ENCODE data around the gene ENTPD8. TPM values are rescaled to one million over a fixed set of nuclear protein-coding genes. Genes with fewer than 3 reads are reported as not detected.
"Not testable (repeated sequence)": the region's sequence is repeated elsewhere in the genome, so short reads cannot be mapped to it uniquely, and the experiment has no call there.

ENTPD8 gene
- total RNA-seq, 1 donor from 2014 or later: 0.18 TPM

GRCh38 chr9:137396634-137397367, 44.4 kb downstream of the ENTPD8 start:
- no peak for DNase-seq (ENCODE audit: extremely low read depth, low read depth, low spot score)

- DNase-seq (ENCODE audit: extremely low read depth, low read depth, low spot score): no peak
Observed at GRCh38 chr9:137396227-137396626, 44.9 kb downstream of the ENTPD8 start.

GRCh38 chr9:137395666-137396010, 45.5 kb downstream of the ENTPD8 start:
- no peak for DNase-seq (ENCODE audit: extremely low read depth, low read depth, low spot score)

- no peak for DNase-seq (ENCODE audit: extremely low read depth, low read depth, low spot score)
Observed at GRCh38 chr9:137394866-137395665, 46.1 kb downstream of the ENTPD8 start.

- no peak for DNase-seq (ENCODE audit: extremely low read depth, low read depth, low spot score)
Observed at GRCh38 chr9:137393176-137394150, 47.7 kb downstream of the ENTPD8 start.

GRCh38 chr9:137392232-137393007, 48.7 kb downstream of the ENTPD8 start:
- DNase-seq (ENCODE audit: extremely low read depth, low read depth, low spot score): no peak

GRCh38 chr9:137391411-137391754, 49.8 kb downstream of the ENTPD8 start:
- DNase-seq (ENCODE audit: extremely low read depth, low read depth, low spot score): no peak

GRCh38 chr9:137390553-137391410, 50.4 kb downstream of the ENTPD8 start:
- DNase-seq (ENCODE audit: extremely low read depth, low read depth, low spot score): no peak

GRCh38 chr9:137389428-137389746, 51.8 kb downstream of the ENTPD8 start:
- no peak for DNase-seq (ENCODE audit: extremely low read depth, low read depth, low spot score)

GRCh38 chr9:137388589-137389427, 52.3 kb downstream of the ENTPD8 start:
- no peak for DNase-seq (ENCODE audit: extremely low read depth, low read depth, low spot score)

GRCh38 chr9:137387891-137388560, 53.1 kb downstream of the ENTPD8 start:
- no peak for DNase-seq (ENCODE audit: extremely low read depth, low read depth, low spot score)

GRCh38 chr9:137387114-137387890, 53.9 kb downstream of the ENTPD8 start:
- no peak for DNase-seq (ENCODE audit: extremely low read depth, low read depth, low spot score)

- not testable (repeated sequence) for DNase-seq (ENCODE audit: extremely low read depth, low read depth, low spot score)
Observed at GRCh38 chr9:137386507-137387113, 54.5 kb downstream of the ENTPD8 start.

GRCh38 chr9:137385061-137385655, 56.0 kb downstream of the ENTPD8 start:
- DNase-seq (ENCODE audit: extremely low read depth, low read depth, low spot score): no peak

All from glomerular endothelial cell (primary cell).